Measurements from ENCODE around the gene APBA2. TPM values are rescaled to one million over a fixed set of nuclear protein-coding genes. Genes with fewer than 3 reads are reported as not detected.
"Not testable (repeated sequence)": the region's sequence is repeated elsewhere in the genome, so short reads cannot be mapped to it uniquely, and the experiment has no call there.

APBA2 gene
- total RNA-seq, 4 donors from 2014 or later, result 5.4 to 15.3 (median 10.4) TPM

DNA sequence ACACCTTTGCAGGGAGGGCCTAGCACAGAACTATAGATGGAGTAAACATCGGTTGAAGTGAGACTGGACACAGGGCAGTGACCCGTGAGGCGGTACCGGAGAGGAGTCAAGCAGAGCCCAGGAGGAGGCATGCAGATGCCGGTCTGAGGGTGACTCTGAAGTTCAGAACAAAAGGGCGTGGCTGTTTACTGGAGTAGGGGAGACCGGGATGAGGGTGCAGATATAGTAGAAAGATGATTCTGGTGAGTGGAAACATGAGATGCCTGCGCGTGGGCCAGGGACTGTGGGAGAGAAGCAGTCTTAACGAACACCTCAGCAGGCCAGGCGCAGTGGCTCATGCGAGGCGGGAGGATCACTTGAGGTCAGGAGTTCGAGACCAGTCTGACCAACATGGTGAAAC, 270.7 kb downstream of the APBA2 start:
- H3K27ac ChIP-seq (replicated peaks in 1 of 4), result no peak overlapping the region
- no peak overlapping the region for H3K4me3 ChIP-seq
- intact Hi-C loops (cut with DNase I), result no loop called here
- DNase-seq (ENCODE audit: extremely low spot score), result no peak
- H3K36me3 ChIP-seq, result no peaks in the 10 kb centered on the region
- WGBS, result 92% methylated on average over 14 of the region's 14 CpGs
- H3K4me1 ChIP-seq, result no peaks in the 10 kb centered on the region
- TF ChIP-seq EP300 (IDR thresholded peaks at IDR 0.05) (no peak), POLR2AphosphoS5 (IDR thresholded peaks at IDR 0.05) (no peak), POLR2A (IDR thresholded peaks at IDR 0.05; ENCODE audit: low read depth) (no peak)
- TF ChIP-seq, protein P1, sequence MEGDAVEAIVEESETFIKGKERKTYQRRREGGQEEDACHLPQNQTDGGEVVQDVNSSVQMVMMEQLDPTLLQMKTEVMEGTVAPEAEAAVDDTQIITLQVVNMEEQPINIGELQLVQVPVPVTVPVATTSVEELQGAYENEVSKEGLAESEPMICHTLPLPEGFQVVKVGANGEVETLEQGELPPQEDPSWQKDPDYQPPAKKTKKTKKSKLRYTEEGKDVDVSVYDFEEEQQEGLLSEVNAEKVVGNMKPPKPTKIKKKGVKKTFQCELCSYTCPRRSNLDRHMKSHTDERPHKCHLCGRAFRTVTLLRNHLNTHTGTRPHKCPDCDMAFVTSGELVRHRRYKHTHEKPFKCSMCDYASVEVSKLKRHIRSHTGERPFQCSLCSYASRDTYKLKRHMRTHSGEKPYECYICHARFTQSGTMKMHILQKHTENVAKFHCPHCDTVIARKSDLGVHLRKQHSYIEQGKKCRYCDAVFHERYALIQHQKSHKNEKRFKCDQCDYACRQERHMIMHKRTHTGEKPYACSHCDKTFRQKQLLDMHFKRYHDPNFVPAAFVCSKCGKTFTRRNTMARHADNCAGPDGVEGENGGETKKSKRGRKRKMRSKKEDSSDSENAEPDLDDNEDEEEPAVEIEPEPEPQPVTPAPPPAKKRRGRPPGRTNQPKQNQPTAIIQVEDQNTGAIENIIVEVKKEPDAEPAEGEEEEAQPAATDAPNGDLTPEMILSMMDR (IDR thresholded peaks at IDR 0.05), result no peak
- peaks cover 0 to 18% (median 0%) of the 10 kb centered on the region in 4 donors for H3K27me3 ChIP-seq
- H3K9me3 ChIP-seq, result peaks cover 0 to 22% (median 13%) of the 10 kb centered on the region in 4 donors

DNA sequence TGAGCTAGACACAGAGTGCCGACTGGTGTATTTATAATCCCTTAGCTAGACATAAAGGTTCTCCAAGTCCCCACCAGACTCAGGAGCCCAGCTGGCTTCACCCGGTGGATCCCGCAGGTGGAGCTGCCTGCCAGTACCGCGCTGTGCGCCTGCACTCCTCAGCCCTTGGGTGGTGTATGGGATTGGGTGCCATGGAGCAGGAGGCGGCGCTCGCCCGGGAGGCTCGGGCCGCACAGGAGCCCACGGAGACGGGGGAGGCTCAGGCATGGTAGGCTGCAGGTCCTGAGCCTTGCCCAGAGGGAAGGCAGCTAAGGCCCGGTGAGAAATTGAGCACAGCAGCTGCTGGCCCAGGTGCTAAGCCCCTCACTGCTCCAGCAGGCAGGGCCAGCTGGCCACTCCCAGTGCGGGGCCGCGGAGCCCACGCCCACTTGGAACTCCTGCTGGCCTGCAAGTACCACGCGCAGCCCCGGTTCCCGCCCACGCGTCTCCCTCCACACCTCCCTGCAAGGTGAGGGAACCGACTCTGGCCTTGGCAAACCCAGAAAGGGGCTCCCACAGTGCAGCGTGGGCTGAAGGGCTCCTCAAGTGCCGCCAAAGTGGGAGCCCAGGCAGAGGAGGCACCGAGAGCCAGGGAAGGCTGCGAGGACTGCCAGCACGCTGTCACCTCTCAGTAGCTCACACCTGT, 274.1 kb downstream of the APBA2 start:
- no peaks in the 10 kb centered on the region for H3K4me1 ChIP-seq
- intact Hi-C loops (cut with DNase I), result no loop called here
- H3K9me3 ChIP-seq, result peaks cover 0 to 27% (median 16%) of the 10 kb centered on the region in 4 donors
- H3K27ac ChIP-seq (replicated peaks in 1 of 4), result no peak overlapping the region
- H3K4me3 ChIP-seq, result no peak overlapping the region
- no peak for DNase-seq (ENCODE audit: extremely low spot score)
- WGBS, result 83% methylated on average over 12 of the region's 31 CpGs
- peaks cover 0 to 18% (median 0%) of the 10 kb centered on the region in 4 donors for H3K27me3 ChIP-seq
- TF ChIP-seq POLR2AphosphoS5 (IDR thresholded peaks at IDR 0.05) (no peak), EP300 (IDR thresholded peaks at IDR 0.05) (no peak), POLR2A (IDR thresholded peaks at IDR 0.05; ENCODE audit: low read depth) (no peak)
- TF ChIP-seq, protein P1 (IDR thresholded peaks at IDR 0.05), result no peak
- no peaks in the 10 kb centered on the region for H3K36me3 ChIP-seq

DNA sequence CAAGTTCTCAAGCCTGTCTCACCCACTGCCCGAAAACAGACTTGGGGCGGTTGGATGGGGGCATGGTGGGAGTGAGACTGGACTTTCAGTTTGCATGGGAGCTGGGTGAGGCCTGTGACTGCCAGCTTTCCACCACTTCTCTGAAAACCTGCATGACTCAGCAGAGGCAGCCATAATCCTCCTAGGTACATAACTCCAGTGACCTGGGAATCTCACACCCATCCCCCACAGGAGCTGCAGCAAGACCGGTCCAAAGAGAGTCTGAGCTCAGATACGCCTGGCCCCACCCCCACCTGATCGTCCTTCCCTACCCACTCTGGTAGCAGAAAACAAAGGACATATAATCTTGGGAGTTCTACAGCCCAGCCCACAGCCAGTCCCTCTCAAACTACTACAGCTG, 276.6 kb downstream of the APBA2 start:
- no peak overlapping the region for H3K4me3 ChIP-seq
- H3K9me3 ChIP-seq, result peaks cover 0 to 27% (median 16%) of the 10 kb centered on the region in 4 donors
- intact Hi-C loops (cut with DNase I), result no loop called here
- TF ChIP-seq EP300 (IDR thresholded peaks at IDR 0.05) (no peak), POLR2AphosphoS5 (IDR thresholded peaks at IDR 0.05) (no peak), POLR2A (IDR thresholded peaks at IDR 0.05; ENCODE audit: low read depth) (no peak)
- TF ChIP-seq, protein P1 (IDR thresholded peaks at IDR 0.05), result no peak
- no peaks in the 10 kb centered on the region for H3K36me3 ChIP-seq
- H3K27me3 ChIP-seq, result peaks cover 0 to 18% (median 0%) of the 10 kb centered on the region in 4 donors
- H3K4me1 ChIP-seq, result no peaks in the 10 kb centered on the region
- 93% methylated on average over 5 of the region's 5 CpGs for WGBS
- H3K27ac ChIP-seq (replicated peaks in 1 of 4), result no peak overlapping the region
- no peak for DNase-seq (ENCODE audit: extremely low spot score)

DNA sequence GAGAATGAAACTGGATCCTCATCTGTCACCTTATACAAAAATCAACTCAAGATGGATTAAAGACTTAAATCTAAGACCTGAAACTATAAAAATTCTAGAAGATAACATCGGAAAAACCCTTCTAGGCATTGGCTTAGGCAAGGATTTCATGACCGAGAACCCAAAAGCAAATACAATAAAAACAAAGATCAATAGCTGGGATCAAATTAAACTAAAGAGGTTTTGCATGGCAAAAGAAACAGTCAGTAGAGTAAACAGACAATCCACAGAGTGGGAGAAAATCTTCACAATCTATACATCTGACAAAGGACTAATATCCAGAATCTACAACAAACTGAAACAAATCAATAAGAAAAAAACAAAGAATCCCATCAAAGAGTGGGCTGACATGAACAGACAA, 281.3 kb downstream of the APBA2 start:
- H3K27me3 ChIP-seq; H3K4me3 ChIP-seq; intact Hi-C loops (cut with DNase I); DNase-seq (ENCODE audit: extremely low spot score); H3K36me3 ChIP-seq; H3K27ac ChIP-seq (replicated peaks in 1 of 4); H3K4me1 ChIP-seq; H3K9me3 ChIP-seq: not testable (repeated sequence)
- 95% methylated on average over 2 of the region's 2 CpGs for WGBS

Other genes starting within 250 kb of the APBA2 start
- 1 to 10 TPM in 1 of 4 donors, under 1 TPM in 1, not detected in 2; 0.71 to 1.7 TPM for gene GOLGA8M, start 173.6 kb upstream of the APBA2 start, total RNA-seq
- gene GOLGA6L7, start 37.3 kb upstream of the APBA2 start, total RNA-seq, result not detected